ENCODE data around the gene ACOXL.

GRCh38 chr2:110927526-110927925 is 195.2 kb downstream of the ACOXL start:
- TF ChIP-seq CTCF (IDR thresholded peaks at IDR 0.05; ENCODE audit: low read depth, low read length, poor library complexity, severe bottlenecking), result no peak
- no peak for TF ChIP-seq EZH2phosphoT487 (IDR thresholded peaks at IDR 0.05; ENCODE audit: borderline replicate concordance, low read length)
